ENCODE measurements around the gene KMT2D.

KMT2D gene

DNA sequence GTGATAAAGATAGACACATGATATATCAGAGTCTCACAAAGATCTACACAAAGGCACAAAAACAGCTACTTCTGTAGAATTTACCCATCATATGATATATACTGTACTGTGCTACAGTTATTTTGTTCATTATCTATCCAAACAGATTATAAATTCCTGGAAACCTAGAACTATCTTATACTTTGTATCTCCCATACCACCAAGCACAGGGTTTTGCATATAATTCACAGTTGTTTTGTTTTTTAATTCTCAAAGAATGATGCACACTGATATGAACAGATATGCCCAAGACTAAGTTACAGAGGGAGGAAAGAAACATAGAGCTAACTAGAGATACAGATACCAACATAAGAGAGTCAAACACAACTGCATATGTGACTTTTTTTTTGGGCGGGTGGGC, 45.4 kb downstream of the KMT2D start:
- peaks cover 32% of the 10 kb centered on the region for H3K79me2 ChIP-seq (ENCODE audit: control insufficient read depth, insufficient read depth, low read length, unreplicated experiment)
- H3K4me3 ChIP-seq (ENCODE audit: low read depth, low read length): no peak overlapping the region
- H3K27me3 ChIP-seq (ENCODE audit: insufficient read depth, low read length): no peaks in the 10 kb centered on the region
- peaks cover 18% of the 10 kb centered on the region for H3K4me1 ChIP-seq (ENCODE audit: control insufficient read depth, insufficient read depth, low read length, unreplicated experiment)
- H3K27ac ChIP-seq (ENCODE audit: low read depth, low read length): no peak overlapping the region
- H2AFZ ChIP-seq (ENCODE audit: low read length, unreplicated experiment): no peak overlapping the region
- peaks cover 8% of the 10 kb centered on the region; the same call in 1 of the 2 replicates for H3K36me3 ChIP-seq (ENCODE audit: insufficient read depth, low read length)

DNA sequence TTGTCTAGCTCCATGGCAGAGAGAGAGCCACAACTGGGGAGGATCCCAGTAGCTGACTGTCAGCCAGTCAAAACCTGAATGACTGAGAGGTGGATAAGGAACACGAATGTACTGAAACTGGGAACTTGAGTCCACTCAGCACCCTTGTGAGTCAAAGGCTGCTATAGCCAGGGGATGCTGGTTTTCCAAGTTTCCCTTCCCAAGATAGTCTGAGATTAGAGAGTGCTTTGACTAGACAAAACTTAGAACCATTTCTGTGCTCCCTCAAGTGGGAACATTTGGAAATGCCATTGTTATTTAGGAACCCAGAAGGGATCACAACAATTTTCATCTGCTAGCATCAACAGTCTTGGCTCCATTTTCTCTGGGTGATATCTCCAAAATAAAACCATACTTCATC, 46.0 kb downstream of the KMT2D start:
- Histone ChIP-seq H3K79me2 (ENCODE audit: control insufficient read depth, insufficient read depth, low read length, unreplicated experiment) (peaks cover 32% of the 10 kb centered on the region), H2AFZ (ENCODE audit: low read length, unreplicated experiment) (no peak overlapping the region), H3K4me3 (ENCODE audit: low read depth, low read length) (no peak overlapping the region), H3K36me3 (ENCODE audit: insufficient read depth, low read length) (peaks cover 8% of the 10 kb centered on the region; the same call in 1 of the 2 replicates), H3K27me3 (ENCODE audit: insufficient read depth, low read length) (no peaks in the 10 kb centered on the region), H3K4me1 (ENCODE audit: control insufficient read depth, insufficient read depth, low read length, unreplicated experiment) (peaks cover 14% of the 10 kb centered on the region), H3K27ac (ENCODE audit: low read depth, low read length) (no peak overlapping the region)

DNA sequence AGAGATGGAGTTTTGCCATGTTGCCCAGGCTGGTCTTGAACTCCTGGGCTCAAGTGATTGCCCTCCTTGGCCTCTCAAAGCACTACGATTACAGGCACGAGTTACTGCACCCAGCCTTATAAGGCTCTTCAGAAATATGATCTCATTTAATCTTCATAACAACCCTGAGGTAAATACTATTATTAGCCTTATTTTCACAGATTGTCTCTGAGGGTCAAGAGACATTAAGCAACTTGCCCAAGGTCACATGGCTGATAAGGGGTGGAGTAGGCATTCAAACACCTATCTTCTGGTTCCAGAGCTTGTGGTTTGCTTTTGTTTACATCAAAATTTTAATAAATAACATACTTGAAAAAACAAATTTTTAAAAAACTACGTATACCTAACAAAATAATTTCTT, 47.2 kb downstream of the KMT2D start:
- Histone ChIP-seq H3K79me2 (ENCODE audit: control insufficient read depth, insufficient read depth, low read length, unreplicated experiment) (peaks cover 32% of the 10 kb centered on the region), H3K36me3 (ENCODE audit: insufficient read depth, low read length) (peaks cover 8% of the 10 kb centered on the region; the same call in 1 of the 2 replicates), H2AFZ (ENCODE audit: low read length, unreplicated experiment) (no peak overlapping the region), H3K27me3 (ENCODE audit: insufficient read depth, low read length) (no peaks in the 10 kb centered on the region), H3K4me3 (ENCODE audit: low read depth, low read length) (no peak overlapping the region), H3K4me1 (ENCODE audit: control insufficient read depth, insufficient read depth, low read length, unreplicated experiment) (peaks cover 12% of the 10 kb centered on the region), H3K27ac (ENCODE audit: low read depth, low read length) (no peak overlapping the region)

DNA sequence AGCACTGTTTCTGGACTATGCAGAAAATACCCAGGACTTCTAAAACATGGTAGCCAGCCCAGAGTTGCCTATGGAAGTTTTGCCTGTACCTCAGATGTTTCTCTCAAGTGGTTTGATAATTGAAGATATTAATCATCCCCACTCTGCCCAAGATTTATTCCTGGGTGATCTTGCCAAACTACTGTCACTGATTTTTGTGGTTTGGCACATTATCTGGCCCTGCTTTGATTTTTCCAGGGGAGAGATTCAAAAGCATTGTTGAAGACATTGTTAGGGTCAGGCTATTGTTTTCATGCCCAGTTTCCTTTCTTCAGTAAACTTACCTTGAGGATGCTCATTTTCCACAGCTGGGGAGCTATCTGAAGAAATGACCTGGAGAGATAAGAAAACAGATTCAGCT, 47.9 kb downstream of the KMT2D start:
- Histone ChIP-seq H3K4me1 (ENCODE audit: control insufficient read depth, insufficient read depth, low read length, unreplicated experiment) (peaks cover 11% of the 10 kb centered on the region), H2AFZ (ENCODE audit: low read length, unreplicated experiment) (no peak overlapping the region), H3K27me3 (ENCODE audit: insufficient read depth, low read length) (no peaks in the 10 kb centered on the region), H3K27ac (ENCODE audit: low read depth, low read length) (no peak overlapping the region), H3K36me3 (ENCODE audit: insufficient read depth, low read length) (peaks cover 8% of the 10 kb centered on the region; the same call in 1 of the 2 replicates), H3K4me3 (ENCODE audit: low read depth, low read length) (no peak overlapping the region), H3K79me2 (ENCODE audit: control insufficient read depth, insufficient read depth, low read length, unreplicated experiment) (peaks cover 28% of the 10 kb centered on the region)
